HG03378 (cell line): ENCODE data around the gene ATOX1.
"Not testable (repeated sequence)": the region's sequence is repeated elsewhere in the genome, so short reads cannot be mapped to it uniquely, and the experiment has no call there.

ENCODE experiments used
- ATAC-seq: cut with Tn5 transposase; IDR thresholded peaks from one replicate; pipeline ENCODE4 v1.9.1; 2021; ENCODE audit warnings: mild to moderate bottlenecking, moderate library complexity; ENCODE audit not compliant: unreplicated experiment

ATOX1 gene

GRCh38 chr5:151699071-151699901 is 59.1 kb downstream of the ATOX1 start:
- ATAC-seq, result no peak

DNA sequence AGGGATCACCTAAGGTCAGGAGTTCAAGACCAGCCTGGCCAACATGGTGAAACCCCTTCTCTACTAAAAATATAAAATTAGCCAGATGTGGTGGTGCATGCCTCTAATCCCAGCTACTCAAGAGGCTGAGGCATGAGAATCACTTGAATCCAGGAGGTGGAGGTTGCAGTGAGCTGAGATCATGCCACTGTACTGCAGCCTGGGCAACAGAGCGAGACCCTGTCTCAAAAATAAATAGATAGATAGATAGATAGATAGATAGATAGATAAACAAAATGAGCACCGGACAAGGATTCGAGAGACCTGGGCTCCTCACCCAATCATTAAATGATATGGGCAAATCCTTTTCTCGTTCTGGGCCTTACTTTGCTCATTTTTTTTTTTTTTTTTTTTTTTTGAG is 60.4 kb downstream of the ATOX1 start:
- ATAC-seq, result not testable (repeated sequence)

DNA sequence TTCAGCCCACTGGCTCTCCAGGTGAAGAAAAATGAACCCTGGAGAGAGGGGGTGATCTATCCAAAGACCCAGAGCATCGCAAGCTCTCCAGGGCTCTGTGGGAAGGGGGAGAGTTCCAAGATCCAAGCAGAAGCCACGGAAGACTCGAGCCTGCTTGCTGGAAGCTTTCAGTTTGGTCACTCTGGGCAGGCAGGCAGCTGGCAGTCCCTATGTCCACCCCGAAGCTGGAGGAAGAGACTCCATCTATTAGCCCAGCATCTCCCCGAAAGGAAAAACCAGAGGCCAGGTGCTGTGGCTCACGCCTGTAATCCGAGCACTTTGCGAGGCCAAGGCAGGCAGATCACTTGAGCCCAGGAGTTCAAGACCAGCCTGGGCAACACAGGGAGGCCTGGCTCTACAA is 61.0 kb downstream of the ATOX1 start:
- no peak for ATAC-seq

GRCh38 chr5:151696470-151697061 is 61.9 kb downstream of the ATOX1 start:
- ATAC-seq, result no peak

- ATAC-seq, result no peak
These were observed 63.0 kb downstream of the ATOX1 start for GRCh38 chr5:151695464-151695863.

DNA sequence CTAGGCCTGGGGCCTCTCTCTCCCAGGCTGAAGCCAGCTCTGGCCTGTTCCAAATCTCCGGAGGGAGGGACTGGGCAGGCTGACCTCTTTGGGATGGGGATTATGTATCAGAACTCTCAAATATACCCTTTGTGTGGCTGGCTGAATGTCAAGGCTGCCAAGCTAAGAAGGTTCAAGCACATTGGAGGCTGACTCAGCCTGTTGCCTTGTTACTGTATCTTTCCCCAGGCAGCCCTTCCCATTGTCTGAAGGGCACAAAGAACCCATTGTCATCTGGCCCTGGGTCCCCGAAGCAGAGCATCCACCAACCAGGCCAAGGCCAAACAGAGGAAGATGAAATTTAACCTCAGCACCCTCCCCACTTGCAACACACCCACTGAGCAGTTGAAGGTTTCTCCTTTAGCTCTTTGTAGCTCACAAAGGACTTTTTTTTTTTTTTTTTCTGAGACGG is 64.4 kb downstream of the ATOX1 start:
- ATAC-seq, result no peak
